Measurements from ENCODE around the gene STX11. TPM values are rescaled to one million over a fixed set of nuclear protein-coding genes. Genes with fewer than 3 reads are reported as not detected.
A peak's percentile ranks its signal among the peaks of the same experiment; 100 is the strongest.

The STX11 gene
- total and polyA plus RNA-seq, 8 donors, result 1.8 to 31.3 (median 2.5) TPM

DNA sequence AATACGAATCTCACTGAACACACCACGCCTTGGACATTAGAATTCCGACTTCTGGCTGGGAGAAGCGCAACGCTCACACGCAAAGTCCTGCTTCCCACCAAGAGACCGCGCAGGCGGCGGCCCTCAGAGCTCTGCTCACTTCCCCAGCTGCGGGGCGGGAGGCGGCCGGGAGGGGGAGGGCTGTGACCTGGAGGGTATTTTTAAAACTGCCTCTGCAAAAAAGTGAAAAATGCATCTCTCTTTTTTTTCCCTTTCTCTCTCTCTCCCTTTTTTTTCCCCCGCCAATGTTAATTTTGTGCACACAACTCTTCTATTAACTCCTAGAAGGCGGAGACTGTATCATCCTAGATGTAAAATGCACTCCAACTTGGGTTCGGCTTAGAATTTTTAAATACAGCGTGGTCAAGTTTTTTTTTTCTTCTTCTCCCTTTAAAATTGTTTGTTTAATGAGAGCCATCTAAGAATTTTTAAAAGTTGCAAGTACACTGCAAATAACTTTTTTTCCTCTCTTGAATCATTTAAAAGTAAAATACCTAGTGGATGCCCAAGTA, 66.4 kb downstream of the STX11 start:
- Histone ChIP-seq H3K9me3 (peaks cover 0 to 7% of the 10 kb centered on the region in 2 donors), H3K27me3 (no peaks in the 10 kb centered on the region), H3K36me3 (no peaks in the 10 kb centered on the region), H3K4me1 (peaks cover 11 to 29% of the 10 kb centered on the region in 2 donors), H3K4me3 (peak overlapping the region; percentile 47 to 60), H3K27ac (peak overlapping the region; percentile 95 to 99)
- intact Hi-C loops (cut with DNase I), result loop anchor here in 1 of 2 donors (5.0 kb wide), 1 partner anchor 109 kb away; no protein-coding TSS in a partner anchor
- TF ChIP-seq, protein P1, sequence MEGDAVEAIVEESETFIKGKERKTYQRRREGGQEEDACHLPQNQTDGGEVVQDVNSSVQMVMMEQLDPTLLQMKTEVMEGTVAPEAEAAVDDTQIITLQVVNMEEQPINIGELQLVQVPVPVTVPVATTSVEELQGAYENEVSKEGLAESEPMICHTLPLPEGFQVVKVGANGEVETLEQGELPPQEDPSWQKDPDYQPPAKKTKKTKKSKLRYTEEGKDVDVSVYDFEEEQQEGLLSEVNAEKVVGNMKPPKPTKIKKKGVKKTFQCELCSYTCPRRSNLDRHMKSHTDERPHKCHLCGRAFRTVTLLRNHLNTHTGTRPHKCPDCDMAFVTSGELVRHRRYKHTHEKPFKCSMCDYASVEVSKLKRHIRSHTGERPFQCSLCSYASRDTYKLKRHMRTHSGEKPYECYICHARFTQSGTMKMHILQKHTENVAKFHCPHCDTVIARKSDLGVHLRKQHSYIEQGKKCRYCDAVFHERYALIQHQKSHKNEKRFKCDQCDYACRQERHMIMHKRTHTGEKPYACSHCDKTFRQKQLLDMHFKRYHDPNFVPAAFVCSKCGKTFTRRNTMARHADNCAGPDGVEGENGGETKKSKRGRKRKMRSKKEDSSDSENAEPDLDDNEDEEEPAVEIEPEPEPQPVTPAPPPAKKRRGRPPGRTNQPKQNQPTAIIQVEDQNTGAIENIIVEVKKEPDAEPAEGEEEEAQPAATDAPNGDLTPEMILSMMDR (IDR thresholded peaks at IDR 0.05), result peak in 1 of 2 donors; percentile 15
- peak in 2 of 4 donors; percentile 79 to 93 for DNase-seq
- peak; percentile 70 for ATAC-seq

DNA sequence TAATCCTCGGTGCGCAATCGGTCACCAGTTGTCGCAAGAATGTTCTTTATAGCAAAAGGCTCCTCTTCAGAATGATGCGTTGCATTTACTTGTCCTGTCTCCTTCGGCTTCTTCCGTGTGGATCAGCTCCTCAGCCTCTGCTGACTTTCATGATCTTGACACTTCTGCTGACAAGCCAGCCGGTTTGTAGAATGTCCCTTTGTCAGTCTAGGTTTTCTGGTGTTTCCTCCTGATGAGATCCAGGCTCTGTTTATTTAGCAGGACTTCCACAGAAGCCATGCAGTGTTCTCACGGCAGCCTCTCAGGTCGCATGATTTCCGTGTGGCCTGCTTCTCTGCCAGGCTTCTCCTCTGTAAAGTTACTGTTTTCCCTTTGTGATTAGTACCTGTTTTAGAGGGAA, 66.9 kb downstream of the STX11 start:
- intact Hi-C loops (cut with DNase I), result loop anchor here in 1 of 2 donors (5.0 kb wide), 1 partner anchor 110 kb away; no protein-coding TSS in a partner anchor
- no peaks in the 10 kb centered on the region for H3K36me3 ChIP-seq
- peak overlapping the region in 1 of 2 donors; percentile 60 for H3K4me3 ChIP-seq
- TF ChIP-seq, protein P1 (IDR thresholded peaks at IDR 0.05), result no peak
- ATAC-seq, result no peak
- H3K27ac ChIP-seq, result peak overlapping the region; percentile 95 to 99
- peak in 1 of 4 donors; percentile 8 for DNase-seq
- no peaks in the 10 kb centered on the region for H3K27me3 ChIP-seq
- peaks cover 11 to 29% of the 10 kb centered on the region in 2 donors for H3K4me1 ChIP-seq
- H3K9me3 ChIP-seq, result peaks cover 0 to 7% of the 10 kb centered on the region in 2 donors

DNA sequence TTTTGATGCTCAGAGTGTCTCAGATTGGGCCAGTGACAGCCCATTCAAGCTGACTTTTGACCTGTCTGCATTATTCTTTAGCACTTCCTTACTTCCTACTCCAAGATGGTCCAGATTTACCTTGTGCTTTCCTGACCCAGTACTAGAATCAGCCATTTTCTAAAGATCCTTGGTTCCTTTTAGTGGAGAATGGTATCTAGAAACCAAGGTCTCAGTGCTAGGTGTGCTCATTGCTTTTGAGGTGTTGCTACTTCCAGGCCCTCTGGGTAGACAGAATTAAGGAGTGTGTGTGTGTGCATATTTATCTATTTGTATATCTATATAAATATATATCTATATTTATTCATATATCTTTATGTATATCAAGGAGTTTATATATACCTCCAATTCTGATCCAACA, 67.5 kb downstream of the STX11 start:
- ATAC-seq, result no peak
- DNase-seq, result no peak
- H3K36me3 ChIP-seq, result no peaks in the 10 kb centered on the region
- H3K4me1 ChIP-seq, result peaks cover 11 to 29% of the 10 kb centered on the region in 2 donors
- H3K9me3 ChIP-seq, result peaks cover 0 to 7% of the 10 kb centered on the region in 2 donors
- no peaks in the 10 kb centered on the region for H3K27me3 ChIP-seq
- no peak overlapping the region for H3K4me3 ChIP-seq
- peak overlapping the region in 1 of 2 donors; percentile 99 for H3K27ac ChIP-seq
- intact Hi-C loops (cut with DNase I), result loop anchor here in 1 of 2 donors (5.0 kb wide), 1 partner anchor 110 kb away; no protein-coding TSS in a partner anchor
- TF ChIP-seq, protein P1 (IDR thresholded peaks at IDR 0.05), result no peak

DNA sequence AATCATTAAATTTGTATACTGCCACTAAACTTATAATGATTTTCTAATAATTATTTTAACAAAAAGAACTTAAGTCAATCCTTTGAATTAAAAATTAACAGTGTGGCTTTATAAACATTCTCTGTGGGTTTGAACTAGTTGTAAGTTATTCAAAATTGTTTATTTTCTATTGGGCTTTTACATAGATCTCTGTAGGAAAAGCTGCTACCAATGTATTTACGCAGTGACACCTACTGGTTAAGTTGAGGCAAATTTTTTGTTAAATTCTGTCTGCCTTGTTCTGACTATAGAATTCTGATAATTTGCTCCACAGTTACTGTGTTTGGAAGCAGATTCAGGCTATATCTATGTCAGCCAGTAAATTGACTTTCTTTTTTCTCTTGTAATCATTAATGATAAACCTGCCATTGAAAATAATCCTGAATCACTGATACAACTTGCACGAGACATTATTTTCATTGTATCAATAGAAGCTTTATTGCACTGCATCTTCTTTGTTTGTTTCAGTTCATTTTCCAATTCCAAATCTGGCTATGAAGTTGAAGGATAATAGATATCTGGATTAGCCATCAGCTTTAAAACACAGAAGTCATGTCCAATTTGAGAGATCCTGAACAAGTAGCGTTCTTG, 68.9 kb downstream of the STX11 start:
- Histone ChIP-seq H3K27ac (no peak overlapping the region), H3K4me1 (peaks cover 11 to 29% of the 10 kb centered on the region in 2 donors), H3K27me3 (no peaks in the 10 kb centered on the region), H3K4me3 (no peak overlapping the region), H3K9me3 (peaks cover 0 to under 1% of the 10 kb centered on the region in 2 donors), H3K36me3 (no peaks in the 10 kb centered on the region)
- TF ChIP-seq, protein P1 (IDR thresholded peaks at IDR 0.05), result peak; percentile 42 to 51
- intact Hi-C loops (cut with DNase I), result loop anchor here in 1 of 2 donors (5.0 kb wide), 1 partner anchor 112 kb away; no protein-coding TSS in a partner anchor
- DNase-seq, result peak in 2 of 4 donors; percentile 23 to 55
- ATAC-seq, result no peak
